ENCODE results near the gene TRPM6.

DNA sequence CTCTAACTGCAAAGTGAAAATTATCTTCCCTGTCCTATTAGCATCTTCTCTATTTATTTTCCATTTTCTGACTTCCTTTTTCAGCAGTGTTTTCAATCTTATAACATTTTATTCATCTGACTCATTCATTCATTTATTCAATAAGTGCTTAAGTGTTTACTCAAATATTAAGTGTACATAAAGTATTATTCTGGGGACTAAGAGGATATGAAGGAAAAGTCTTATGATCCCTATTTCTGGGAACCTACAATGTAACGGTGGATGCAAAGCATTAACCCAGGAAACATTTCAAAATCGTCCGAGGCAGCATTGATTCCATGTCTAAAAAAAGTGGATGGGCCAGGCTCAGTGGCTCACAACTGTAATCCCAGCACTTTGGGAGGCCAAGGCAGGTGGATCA, 19.4 kb upstream of the TRPM6 start:
- TF ChIP-seq, protein P1, sequence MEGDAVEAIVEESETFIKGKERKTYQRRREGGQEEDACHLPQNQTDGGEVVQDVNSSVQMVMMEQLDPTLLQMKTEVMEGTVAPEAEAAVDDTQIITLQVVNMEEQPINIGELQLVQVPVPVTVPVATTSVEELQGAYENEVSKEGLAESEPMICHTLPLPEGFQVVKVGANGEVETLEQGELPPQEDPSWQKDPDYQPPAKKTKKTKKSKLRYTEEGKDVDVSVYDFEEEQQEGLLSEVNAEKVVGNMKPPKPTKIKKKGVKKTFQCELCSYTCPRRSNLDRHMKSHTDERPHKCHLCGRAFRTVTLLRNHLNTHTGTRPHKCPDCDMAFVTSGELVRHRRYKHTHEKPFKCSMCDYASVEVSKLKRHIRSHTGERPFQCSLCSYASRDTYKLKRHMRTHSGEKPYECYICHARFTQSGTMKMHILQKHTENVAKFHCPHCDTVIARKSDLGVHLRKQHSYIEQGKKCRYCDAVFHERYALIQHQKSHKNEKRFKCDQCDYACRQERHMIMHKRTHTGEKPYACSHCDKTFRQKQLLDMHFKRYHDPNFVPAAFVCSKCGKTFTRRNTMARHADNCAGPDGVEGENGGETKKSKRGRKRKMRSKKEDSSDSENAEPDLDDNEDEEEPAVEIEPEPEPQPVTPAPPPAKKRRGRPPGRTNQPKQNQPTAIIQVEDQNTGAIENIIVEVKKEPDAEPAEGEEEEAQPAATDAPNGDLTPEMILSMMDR (IDR thresholded peaks at IDR 0.05; ENCODE audit: borderline replicate concordance, extremely low read depth, low read length, poor library complexity, severe bottlenecking) = no peak
- no peak for TF ChIP-seq EZH2 (IDR thresholded peaks at IDR 0.05; ENCODE audit: borderline replicate concordance, low read depth, low read length, severe bottlenecking)
